HFFc6 (cell line): Measurements from ENCODE around the gene BMP7. TPM values are rescaled to one million over a fixed set of nuclear protein-coding genes. Genes with fewer than 3 reads are reported as not detected.

Experiments
- DNase-seq: peaks from one replicate; pipeline ENCODE4 v3.0.0-alpha.2; 2018
- H3K27ac Mint-ChIP-seq: 2 replicates; pipeline ENCODE4 v1.8.0; 2020; ENCODE audit warnings: mild to moderate bottlenecking, mixed read lengths
- H3K27me3 Mint-ChIP-seq: 2 replicates; pipeline ENCODE4 v1.8.0; 2021; ENCODE audit warnings: mild to moderate bottlenecking, moderate library complexity, mixed read lengths; ENCODE audit not compliant: insufficient read depth
- H3K36me3 Mint-ChIP-seq: 2 replicates; pipeline ENCODE4 v1.8.0; 2021; ENCODE audit warnings: low read depth, mixed read lengths
- H3K4me1 Mint-ChIP-seq: 2 replicates; pipeline ENCODE4 v1.8.0; 2020; ENCODE audit warnings: low read depth, mixed read lengths
- H3K4me3 Mint-ChIP-seq: 2 replicates; pipeline ENCODE4 v1.8.0; 2020; ENCODE audit warnings: mild to moderate bottlenecking, moderate library complexity, mixed read lengths
- H3K9me3 Mint-ChIP-seq: 2 replicates; pipeline ENCODE4 v1.8.0; 2020; ENCODE audit warnings: mild to moderate bottlenecking, mixed read lengths
- CTCF ChIP-seq: fragments of 200-600 bp; sonication (generic); IDR thresholded peaks from 2 replicates; pipeline ENCODE4 v1.5.0; 2021; ENCODE audit warnings: antibody characterized with exemption, mild to moderate bottlenecking
- total RNA-seq, 6 experiments: library from RNA; stranded (reverse); fragmentation: NEBNext Ultra II Directional; extraction: Animal tissue kit (Norgen Biotek cat#: 25700); gene quantifications; 2 replicates in 1 of 6; 3 replicates in 5 of 6; pipeline ENCODE4 v1.2.3, GENCODE V29; 2021

BMP7 gene
- total RNA-seq, 6 experiments from 2014 or later: not detected

- TF ChIP-seq CTCF: no peak
- no peaks in the 10 kb centered on the region for H3K36me3 Mint-ChIP-seq
- no peak overlapping the region for H3K27ac Mint-ChIP-seq
- no peaks in the 10 kb centered on the region for H3K4me1 Mint-ChIP-seq
- peaks cover 57% of the 10 kb centered on the region for H3K27me3 Mint-ChIP-seq
- H3K4me3 Mint-ChIP-seq: no peak overlapping the region
- H3K9me3 Mint-ChIP-seq: no peaks in the 10 kb centered on the region
- DNase-seq: no peak
These were observed 21.5 kb upstream of the BMP7 start for GRCh38 chr20:57287901-57288300.

DNA sequence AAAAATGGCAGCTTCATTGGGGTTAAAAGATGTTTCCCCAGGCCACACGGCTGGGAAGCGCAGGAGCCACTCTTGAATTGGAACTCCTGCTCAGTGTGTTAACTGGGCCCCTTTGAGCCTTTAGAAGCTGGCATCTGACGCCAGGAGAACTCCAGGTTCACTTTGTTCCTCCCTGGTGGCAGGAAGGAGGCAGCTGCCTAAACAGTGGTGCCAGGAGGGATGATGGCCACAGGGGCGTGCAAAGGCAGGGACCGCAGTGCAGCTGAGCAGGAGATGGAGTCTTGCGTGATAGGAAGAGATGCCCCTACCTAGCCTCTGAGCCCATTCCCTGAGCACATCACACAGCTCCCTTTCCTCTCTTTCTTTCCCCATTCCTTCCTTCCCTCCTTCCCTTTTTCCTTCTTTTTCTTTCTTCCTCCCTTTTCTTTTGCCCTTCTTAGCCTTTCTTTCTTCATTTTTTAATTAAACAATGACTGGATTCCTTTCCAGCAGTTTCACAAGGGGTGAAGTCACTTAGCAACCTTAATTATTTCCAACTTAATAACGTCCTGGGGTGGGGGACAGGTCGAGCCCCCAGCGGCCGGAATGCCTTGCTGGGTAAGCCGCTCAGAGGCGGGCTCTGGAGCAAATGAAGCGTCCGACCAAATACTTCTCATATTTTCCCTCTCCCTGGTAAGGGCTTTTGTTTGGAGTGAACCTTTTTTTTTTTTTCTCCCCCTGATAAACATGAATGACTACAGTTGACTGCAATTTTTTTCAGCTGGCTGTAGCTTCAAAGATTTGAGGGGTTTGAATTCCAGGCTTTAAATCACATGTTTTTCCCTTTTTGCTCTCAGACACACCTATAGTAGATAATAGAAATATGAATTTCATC is 20.8 kb upstream of the BMP7 start:
- no peak for TF ChIP-seq CTCF
- no peak overlapping the region for H3K27ac Mint-ChIP-seq
- H3K9me3 Mint-ChIP-seq: no peaks in the 10 kb centered on the region
- H3K36me3 Mint-ChIP-seq: no peaks in the 10 kb centered on the region
- H3K27me3 Mint-ChIP-seq: peaks cover 57% of the 10 kb centered on the region
- H3K4me1 Mint-ChIP-seq: no peaks in the 10 kb centered on the region
- DNase-seq: no peak
- no peak overlapping the region for H3K4me3 Mint-ChIP-seq

GRCh38 chr20:57283860-57284259 is 17.4 kb upstream of the BMP7 start:
- no peaks in the 10 kb centered on the region for H3K4me1 Mint-ChIP-seq
- no peak overlapping the region for H3K4me3 Mint-ChIP-seq
- H3K36me3 Mint-ChIP-seq: no peaks in the 10 kb centered on the region
- peaks cover 58% of the 10 kb centered on the region for H3K27me3 Mint-ChIP-seq
- no peak for TF ChIP-seq CTCF
- no peak overlapping the region for H3K27ac Mint-ChIP-seq
- H3K9me3 Mint-ChIP-seq: no peaks in the 10 kb centered on the region
- DNase-seq: no peak

- Mint-ChIP-seq H3K36me3 (no peaks in the 10 kb centered on the region), H3K27me3 (peaks cover 49% of the 10 kb centered on the region), H3K4me3 (no peak overlapping the region), H3K9me3 (no peaks in the 10 kb centered on the region), H3K4me1 (no peaks in the 10 kb centered on the region), H3K27ac (no peak overlapping the region)
- no peak for TF ChIP-seq CTCF
- DNase-seq: no peak
These were observed 16.4 kb upstream of the BMP7 start for GRCh38 chr20:57282670-57283361.

DNA sequence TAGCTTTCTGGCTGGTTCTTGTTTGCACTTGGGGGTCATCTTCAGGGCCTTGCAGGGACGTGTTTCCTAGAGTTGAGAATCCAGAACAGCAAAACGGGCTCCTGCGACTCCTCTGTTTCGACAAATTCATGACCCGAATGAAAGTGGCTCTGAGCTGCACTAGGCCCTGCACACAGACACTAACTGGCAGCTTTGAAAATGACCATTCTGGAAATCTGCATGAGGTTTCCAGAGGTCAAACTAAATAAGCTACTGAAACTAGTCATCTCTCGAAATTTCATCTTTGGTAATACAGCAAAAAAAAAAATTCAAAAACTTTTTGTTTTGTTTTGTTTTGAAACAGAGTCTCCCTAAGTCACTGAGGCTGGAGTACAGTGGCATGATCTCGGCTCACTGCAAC is 15.5 kb upstream of the BMP7 start:
- TF ChIP-seq CTCF: no peak
- Mint-ChIP-seq H3K4me1 (no peaks in the 10 kb centered on the region), H3K36me3 (no peaks in the 10 kb centered on the region), H3K9me3 (no peaks in the 10 kb centered on the region), H3K4me3 (no peak overlapping the region), H3K27ac (no peak overlapping the region), H3K27me3 (peaks cover 43% of the 10 kb centered on the region)
- no peak for DNase-seq
